ENCODE data around the gene HTR1E. TPM values are rescaled to one million over a fixed set of nuclear protein-coding genes. Genes with fewer than 3 reads are reported as not detected.
"Not testable (repeated sequence)": the region's sequence is repeated elsewhere in the genome, so short reads cannot be mapped to it uniquely, and the experiment has no call there.

HTR1E gene, protein sequence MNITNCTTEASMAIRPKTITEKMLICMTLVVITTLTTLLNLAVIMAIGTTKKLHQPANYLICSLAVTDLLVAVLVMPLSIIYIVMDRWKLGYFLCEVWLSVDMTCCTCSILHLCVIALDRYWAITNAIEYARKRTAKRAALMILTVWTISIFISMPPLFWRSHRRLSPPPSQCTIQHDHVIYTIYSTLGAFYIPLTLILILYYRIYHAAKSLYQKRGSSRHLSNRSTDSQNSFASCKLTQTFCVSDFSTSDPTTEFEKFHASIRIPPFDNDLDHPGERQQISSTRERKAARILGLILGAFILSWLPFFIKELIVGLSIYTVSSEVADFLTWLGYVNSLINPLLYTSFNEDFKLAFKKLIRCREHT
- total RNA-seq, result 1 to 10 TPM in 1 of 5 donors, under 1 TPM in 1, not detected in 3; 0.18 to 4.1 TPM
- polyA plus RNA-seq, result 1 to 10 TPM in 1 of 3 donors, under 1 TPM in 2; 0.43 to 1.4 (median 0.68) TPM
- long read RNA-seq, donor 1, result 0 reads
- long read RNA-seq, donor 2, result 0 reads
- long read RNA-seq, donor 3, partial matches to known transcripts, result 0 of 1 reads
- long read RNA-seq, donor 3, other reads (novel, unspliced or antisense), result 0 of 1 reads
- long read RNA-seq, donor 4, result 0 reads
- long read RNA-seq, donor 5, result 0 reads
- long read RNA-seq, donor 6, result 0 reads
- long read RNA-seq, donor 7, result 0 reads
- long read RNA-seq, donor 8, result 0 reads
- long read RNA-seq, donor 9, result 0 reads
- long read RNA-seq, donor 10, result 0 reads

DNA sequence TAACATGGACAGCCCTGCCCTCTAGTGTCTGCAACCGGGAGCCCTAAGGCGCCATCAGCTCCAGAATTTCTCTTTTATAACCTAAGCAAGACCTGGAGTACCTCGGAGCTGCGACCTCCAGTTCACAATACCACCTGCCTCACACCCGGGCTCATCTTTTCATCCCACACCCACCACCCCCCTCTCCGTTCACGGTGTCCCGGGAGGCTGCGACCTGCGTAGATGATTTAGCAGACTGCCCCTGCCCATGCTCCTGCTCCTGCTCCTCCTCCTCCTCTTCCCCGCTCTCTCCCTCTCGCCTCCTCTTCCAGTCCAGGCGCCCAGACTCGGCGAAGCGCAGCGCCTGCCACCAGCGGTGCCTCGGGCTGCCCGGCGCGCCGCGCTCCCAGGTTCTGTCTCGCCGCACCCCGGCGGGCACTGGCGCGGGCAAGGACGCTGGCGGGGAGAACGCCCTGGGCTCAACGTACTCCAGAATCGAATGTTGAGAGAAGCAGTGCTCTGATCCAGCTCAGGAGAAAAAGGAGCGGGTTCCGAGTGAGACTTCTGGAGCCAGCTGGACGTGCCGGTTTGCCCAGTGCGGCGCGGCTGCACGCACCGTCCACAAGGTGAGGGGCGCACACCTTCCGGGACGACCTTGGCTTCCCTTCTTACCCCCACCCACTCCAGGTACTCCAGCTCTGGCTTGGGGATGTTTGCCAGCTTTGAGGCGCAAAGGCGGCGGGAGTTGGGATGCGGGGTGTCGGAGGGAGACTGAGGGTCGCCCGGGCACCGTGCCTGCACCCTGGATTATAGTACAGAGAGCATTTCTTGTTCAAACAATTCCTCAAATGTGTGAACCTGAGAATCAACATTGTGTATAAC lies at the start of gene HTR1E:
Gene HTR1E, plus strand, starts transcription at position 310 of the 861 bp plus-strand sequence. CDS start 77,807 bp downstream, outside the sequence.
- Histone ChIP-seq H3K4me1 (peaks cover 0 to 24% (median 15%) of the 10 kb centered on the region in 4 donors), H3K36me3 (no peaks in the 10 kb centered on the region), H3K4me3 (peak within 1 kb of the TSS; percentile 46 to 53 (median 51)), H3K9me3 (no peaks in the 10 kb centered on the region), H3K27ac (peak within 1 kb of the TSS; percentile 69 to 72 (median 71)), H3K27me3 (peaks cover 0 to 30% (median 13%) of the 10 kb centered on the region in 3 donors)
- intact Hi-C loops (cut with DNase I; ENCODE audit: low total_unique reads), result no loop called here
- TF ChIP-seq POLR2AphosphoS5 (IDR thresholded peaks at IDR 0.05), result no peak
- TF ChIP-seq, protein P1, sequence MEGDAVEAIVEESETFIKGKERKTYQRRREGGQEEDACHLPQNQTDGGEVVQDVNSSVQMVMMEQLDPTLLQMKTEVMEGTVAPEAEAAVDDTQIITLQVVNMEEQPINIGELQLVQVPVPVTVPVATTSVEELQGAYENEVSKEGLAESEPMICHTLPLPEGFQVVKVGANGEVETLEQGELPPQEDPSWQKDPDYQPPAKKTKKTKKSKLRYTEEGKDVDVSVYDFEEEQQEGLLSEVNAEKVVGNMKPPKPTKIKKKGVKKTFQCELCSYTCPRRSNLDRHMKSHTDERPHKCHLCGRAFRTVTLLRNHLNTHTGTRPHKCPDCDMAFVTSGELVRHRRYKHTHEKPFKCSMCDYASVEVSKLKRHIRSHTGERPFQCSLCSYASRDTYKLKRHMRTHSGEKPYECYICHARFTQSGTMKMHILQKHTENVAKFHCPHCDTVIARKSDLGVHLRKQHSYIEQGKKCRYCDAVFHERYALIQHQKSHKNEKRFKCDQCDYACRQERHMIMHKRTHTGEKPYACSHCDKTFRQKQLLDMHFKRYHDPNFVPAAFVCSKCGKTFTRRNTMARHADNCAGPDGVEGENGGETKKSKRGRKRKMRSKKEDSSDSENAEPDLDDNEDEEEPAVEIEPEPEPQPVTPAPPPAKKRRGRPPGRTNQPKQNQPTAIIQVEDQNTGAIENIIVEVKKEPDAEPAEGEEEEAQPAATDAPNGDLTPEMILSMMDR (IDR thresholded peaks at IDR 0.05), result peak in 4 of 7 experiments; percentile 39 to 59 (median 58)
- DNase-seq, result peak; percentile 79 to 81
- 2 to 8% (median 2%) methylated on average over 26 to 55 of the region's 55 CpGs for WGBS, 5 donors

DNA sequence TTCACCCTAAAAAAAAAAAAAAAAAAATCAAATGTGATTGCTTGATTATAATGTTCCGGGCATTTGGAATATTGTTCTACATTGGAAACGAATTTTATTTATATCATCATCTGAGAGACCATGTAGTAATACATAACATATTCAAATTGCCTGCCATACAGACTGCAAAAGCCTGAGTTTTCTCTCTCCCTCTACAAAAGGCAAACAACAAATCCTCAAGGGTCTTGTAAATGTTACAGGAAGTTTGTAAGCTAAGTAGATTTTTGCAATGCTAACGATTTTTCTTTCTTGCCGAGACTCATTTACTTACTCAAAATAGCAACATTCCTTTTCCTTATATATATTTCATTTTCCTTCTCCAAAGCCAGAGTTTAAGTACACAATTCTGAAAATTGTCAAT lies 49.0 kb upstream of the HTR1E start:
- Histone ChIP-seq H3K36me3 (no peaks in the 10 kb centered on the region), H3K27ac (no peak overlapping the region), H3K4me1 (no peaks in the 10 kb centered on the region), H3K27me3 (no peaks in the 10 kb centered on the region), H3K9me3 (peaks cover 0 to 10% (median 0%) of the 10 kb centered on the region in 4 donors), H3K4me3 (no peak overlapping the region)
- intact Hi-C loops (cut with DNase I; ENCODE audit: low total_unique reads), result no loop called here
- TF ChIP-seq POLR2A (IDR thresholded peaks at IDR 0.05) (no peak), POLR2AphosphoS5 (IDR thresholded peaks at IDR 0.05) (no peak)
- no peak for DNase-seq
- 43 to 52% (median 48%) methylated on average over 4 of the region's 4 CpGs for WGBS, 5 donors

DNA sequence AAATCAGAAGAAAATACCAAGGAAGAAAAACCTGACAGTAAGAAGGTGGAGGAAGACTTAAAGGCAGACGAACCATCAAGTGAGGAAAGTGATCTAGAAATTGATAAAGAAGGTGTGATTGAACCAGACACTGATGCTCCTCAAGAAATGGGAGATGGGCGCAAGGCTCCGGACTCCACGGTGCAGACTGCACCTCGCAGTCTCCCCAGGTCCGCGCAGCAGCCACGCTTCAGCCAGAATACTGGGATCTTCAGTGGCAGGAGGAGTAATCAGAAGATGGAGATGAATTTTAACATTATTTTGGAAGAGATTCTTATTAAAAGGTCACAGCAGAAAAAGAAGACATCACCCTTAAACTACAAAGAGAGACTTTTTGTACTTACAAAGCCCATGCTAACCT lies 40.1 kb upstream of the HTR1E start:
- DNase-seq; H3K9me3 ChIP-seq; H3K27me3 ChIP-seq; H3K4me3 ChIP-seq; H3K27ac ChIP-seq; H3K36me3 ChIP-seq; H3K4me1 ChIP-seq; intact Hi-C loops (cut with DNase I; ENCODE audit: low total_unique reads): not testable (repeated sequence)
- WGBS, 5 donors, result 88 to 97% (median 94%) methylated on average over 8 of the region's 8 CpGs

DNA sequence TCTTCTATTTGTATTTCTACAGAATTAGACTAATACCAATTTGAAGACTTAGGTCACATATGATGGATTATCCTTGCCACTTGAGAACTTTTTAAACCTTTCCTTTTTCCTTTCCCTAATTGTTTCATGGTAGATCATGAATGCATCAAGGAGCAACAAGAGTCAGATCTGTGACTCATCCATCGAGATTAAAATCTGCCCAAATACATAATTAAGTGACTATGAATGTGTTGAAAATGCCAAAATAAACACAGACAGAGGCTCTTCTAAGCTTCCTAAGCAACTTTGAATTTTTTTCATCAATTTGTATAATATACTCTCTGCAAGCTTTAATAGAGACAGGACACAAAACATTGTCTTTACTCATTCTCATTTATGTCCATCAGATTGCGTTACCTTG lies 23.5 kb upstream of the HTR1E start:
- Histone ChIP-seq H3K4me3 (no peak overlapping the region), H3K9me3 (peaks cover 0 to 4% (median 0%) of the 10 kb centered on the region in 4 donors), H3K4me1 (no peaks in the 10 kb centered on the region), H3K27me3 (no peaks in the 10 kb centered on the region), H3K36me3 (no peaks in the 10 kb centered on the region), H3K27ac (no peak overlapping the region)
- no peak for DNase-seq
- TF ChIP-seq EP300 (IDR thresholded peaks at IDR 0.05) (no peak), POLR2A (IDR thresholded peaks at IDR 0.05) (no peak), POLR2AphosphoS5 (IDR thresholded peaks at IDR 0.05) (no peak)
- TF ChIP-seq, protein P1 (IDR thresholded peaks at IDR 0.05), result no peak
- intact Hi-C loops (cut with DNase I; ENCODE audit: low total_unique reads), result no loop called here
- WGBS, 5 donors, result 74 to 79% (median 78%) methylated on average over 2 of the region's 2 CpGs

DNA sequence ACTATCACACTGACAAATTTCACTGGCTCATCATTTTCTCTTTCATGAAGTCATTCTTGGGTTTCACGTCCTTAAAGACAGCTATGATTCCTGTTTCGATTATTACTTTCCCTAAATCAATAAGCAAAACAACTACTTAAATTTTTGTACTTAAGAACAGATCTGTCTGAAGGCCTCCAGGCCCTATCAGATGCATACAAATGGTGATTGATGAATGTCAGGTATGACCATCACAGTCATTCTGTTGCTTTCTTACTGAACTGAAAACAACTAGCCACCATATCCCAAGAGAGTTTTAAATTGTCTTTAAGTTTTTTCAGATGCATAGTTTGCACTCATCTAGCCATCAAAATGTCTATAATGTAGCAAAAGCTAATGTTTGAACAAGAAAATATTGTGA lies 20.9 kb upstream of the HTR1E start:
- Histone ChIP-seq H3K27me3 (no peaks in the 10 kb centered on the region), H3K36me3 (no peaks in the 10 kb centered on the region), H3K27ac (no peak overlapping the region), H3K4me3 (no peak overlapping the region), H3K4me1 (no peaks in the 10 kb centered on the region), H3K9me3 (no peaks in the 10 kb centered on the region)
- 77 to 87% (median 82%) methylated on average over 2 of the region's 2 CpGs for WGBS, 5 donors
- TF ChIP-seq, protein P1 (IDR thresholded peaks at IDR 0.05), result no peak
- TF ChIP-seq EP300 (IDR thresholded peaks at IDR 0.05) (no peak), POLR2AphosphoS5 (IDR thresholded peaks at IDR 0.05) (no peak), POLR2A (IDR thresholded peaks at IDR 0.05) (no peak)
- no peak for DNase-seq
- intact Hi-C loops (cut with DNase I; ENCODE audit: low total_unique reads), result no loop called here

DNA sequence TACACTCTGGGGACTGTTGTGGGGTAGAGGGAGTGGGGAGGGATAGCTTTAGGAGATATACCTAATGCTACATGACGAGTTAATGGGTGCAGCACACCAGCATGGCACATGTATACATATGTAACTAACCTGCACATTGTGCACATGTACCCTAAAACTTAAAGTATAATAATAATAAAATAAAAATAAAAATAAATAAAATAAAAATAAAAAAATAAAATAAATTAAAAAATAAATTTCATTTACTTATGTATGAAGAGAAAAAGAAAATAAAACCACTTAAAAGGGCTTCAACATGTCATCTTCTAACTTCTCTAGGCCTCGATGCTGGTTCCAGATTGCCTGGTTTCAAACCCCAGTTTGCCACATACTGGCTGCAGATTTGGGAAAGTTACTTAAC lies 10.2 kb upstream of the HTR1E start:
- H3K4me1 ChIP-seq; H3K27ac ChIP-seq; H3K36me3 ChIP-seq; DNase-seq; intact Hi-C loops (cut with DNase I; ENCODE audit: low total_unique reads); H3K4me3 ChIP-seq; H3K9me3 ChIP-seq; H3K27me3 ChIP-seq: not testable (repeated sequence)
- 78 to 95% (median 94%) methylated on average over 2 of the region's 2 CpGs for WGBS, 5 donors

DNA sequence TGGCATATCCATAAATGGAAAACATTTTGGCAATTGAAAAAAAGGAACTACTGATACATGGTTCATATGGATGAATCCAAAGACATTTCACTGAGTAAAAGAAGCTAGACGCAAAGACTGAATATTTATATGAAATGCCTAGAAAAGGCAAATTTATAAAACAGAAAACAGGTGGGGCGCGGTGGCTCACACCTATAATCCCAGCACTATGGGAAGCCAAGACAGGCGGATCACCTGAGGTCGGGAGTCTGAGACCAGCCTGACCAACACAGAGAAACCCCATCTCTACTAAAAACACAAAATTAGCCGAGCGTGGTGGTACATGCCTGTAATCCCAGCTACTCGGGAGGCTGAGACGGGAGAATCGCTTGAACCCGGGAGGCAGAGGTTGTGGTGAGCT lies 9.5 kb upstream of the HTR1E start:
- H3K4me3 ChIP-seq; intact Hi-C loops (cut with DNase I; ENCODE audit: low total_unique reads); H3K9me3 ChIP-seq; H3K36me3 ChIP-seq; H3K27me3 ChIP-seq; DNase-seq; H3K4me1 ChIP-seq; H3K27ac ChIP-seq: not testable (repeated sequence)
- WGBS, 5 donors, result 93 to 97% (median 94%) methylated on average over 11 of the region's 11 CpGs

Measured in stomach (tissue), 19 donors.